ENCODE results near the gene PDE9A. TPM values are rescaled to one million over a fixed set of nuclear protein-coding genes. Genes with fewer than 3 reads are reported as not detected.

PDE9A gene
- polyA plus RNA-seq, 10 donors: 6.7 to 10.7 (median 8.5) TPM

DNA sequence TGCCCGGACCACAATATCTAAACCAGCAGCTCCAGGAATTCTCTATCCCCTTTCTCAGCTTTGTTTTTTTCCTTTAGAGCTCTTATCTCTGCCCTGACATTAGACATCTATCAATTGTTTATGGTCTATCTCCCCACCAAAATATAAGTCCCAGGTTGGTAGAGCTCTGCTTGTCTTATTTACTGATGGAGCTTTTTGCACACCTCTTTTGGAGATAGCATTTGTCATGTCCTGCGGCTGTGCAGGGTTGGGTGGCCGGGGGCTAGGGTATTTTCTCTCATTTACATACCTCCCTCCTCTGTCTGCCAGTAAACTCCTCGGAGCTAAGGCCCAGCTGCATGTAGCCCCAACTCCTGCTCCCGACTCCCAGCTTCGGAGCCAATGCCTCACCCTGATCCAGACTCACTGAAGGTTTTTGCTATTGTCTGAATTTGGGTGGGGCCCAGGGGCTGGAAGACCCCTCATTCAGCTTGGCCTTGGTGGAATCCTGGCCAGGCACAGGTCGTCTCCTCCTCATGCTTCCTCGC is 11.1 kb upstream of the PDE9A start:
- no peak for DNase-seq

GRCh38 chr21:42644223-42645208 is 8.9 kb upstream of the PDE9A start:
- DNase-seq: peak; percentile 33 to 79 (median 62)

- no peak for DNase-seq
Observed at GRCh38 chr21:42645211-42646075, 8.0 kb upstream of the PDE9A start.

- DNase-seq: no peak
Observed at GRCh38 chr21:42646076-42646825, 7.2 kb upstream of the PDE9A start.

DNA sequence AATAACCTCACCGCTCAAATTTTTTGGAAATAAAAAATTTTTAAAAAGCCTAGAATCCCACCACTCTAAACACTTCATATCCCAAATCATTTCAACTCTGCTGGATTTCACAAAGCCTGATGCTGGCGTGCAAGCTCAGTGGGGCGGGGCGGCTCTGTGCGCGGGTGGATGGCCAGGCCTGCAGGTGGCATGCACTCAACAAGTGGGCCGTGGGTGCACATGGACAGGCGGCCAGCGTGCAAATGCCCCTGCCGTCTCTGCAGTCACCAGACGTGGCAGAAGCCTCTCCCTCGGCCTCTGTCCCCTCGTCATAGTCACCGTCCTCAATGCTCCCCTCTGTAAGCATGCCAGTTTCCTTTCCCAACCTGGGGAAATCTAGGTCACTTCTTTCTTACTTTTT is 6.6 kb upstream of the PDE9A start:
- no peak for DNase-seq

DNA sequence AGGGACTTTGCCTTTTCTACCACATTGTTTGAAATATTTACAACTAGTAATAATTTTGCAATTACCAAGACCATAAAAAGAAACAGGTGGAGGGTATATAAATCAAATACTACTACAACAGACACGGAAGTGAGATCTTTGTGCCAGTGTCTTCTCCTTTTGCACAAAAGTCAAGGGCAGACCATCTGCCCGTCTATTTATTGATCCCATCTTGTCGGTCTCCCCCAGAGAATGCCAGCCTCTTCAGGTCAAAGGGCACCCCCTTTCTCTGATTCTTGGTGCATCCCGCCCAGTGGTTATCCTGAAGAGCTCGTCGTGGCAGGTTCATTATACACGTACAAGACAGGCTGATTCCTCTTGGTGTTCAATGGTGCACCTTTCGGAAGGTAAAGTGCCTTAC is 4.8 kb upstream of the PDE9A start:
- DNase-seq: no peak

DNA sequence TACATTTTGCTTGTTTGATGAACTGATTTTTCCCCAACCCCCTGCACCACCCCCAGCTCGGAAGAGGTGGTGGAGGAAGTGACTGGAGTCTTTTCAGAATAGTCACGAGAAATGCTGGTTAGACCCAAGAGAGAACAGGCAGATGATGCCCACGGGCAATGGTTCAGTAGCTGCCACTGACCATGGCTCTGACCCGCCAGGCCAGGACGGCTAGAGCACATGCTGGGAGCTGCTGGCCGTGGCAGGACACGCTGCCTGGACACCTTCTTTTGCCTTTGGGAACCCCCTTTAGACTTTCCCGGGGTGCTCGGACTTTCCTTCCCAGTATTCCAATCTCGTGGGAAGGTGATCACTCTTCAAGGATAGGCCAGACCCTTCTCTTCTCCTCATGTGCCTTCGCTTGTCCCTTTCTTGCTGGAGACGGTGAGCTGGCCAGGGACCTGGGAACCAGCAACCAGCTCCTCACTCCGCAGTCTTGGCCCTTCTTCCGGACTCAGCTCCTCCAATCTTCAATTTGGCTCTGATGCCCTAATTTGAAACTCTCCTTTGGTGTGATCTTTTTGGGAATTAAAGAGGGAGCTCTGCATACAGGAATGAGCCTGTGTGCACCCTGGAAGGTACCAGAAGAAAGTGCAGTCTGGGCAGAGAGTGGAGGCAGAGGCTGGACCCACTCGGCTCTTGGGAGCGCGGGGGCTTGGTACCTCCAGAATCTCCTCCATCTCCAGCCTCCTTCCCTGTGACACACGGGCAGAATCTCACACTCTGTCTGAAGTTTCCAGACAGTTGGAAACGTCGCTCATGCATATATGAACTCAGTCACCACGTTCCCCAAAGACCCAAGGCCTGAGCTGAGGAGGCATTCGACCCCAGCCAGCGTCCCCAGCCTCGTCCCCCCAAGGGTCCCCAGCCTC is 4.0 kb upstream of the PDE9A start:
- DNase-seq: no peak

DNA sequence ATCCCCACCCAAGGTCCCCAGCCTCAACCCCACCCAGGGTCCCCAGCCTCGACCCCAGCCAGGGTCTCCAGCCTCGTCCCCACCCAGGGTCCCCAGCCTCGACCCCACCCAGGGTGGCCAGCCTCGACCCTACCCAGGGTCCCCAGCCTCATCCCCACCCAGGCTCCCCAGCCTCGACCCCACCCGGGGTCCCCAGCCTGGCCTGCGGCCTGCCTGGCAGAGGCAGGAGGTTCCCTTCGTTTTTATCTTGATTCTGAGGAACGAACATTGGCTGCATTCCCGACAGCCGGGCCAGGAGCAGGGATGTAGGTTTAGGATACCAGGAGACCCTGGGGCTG is 3.4 kb upstream of the PDE9A start:
- no peak for DNase-seq

GRCh38 chr21:42650441-42651421 is 2.7 kb upstream of the PDE9A start:
- DNase-seq: no peak

GRCh38 chr21:42651515-42652401 is 1.7 kb upstream of the PDE9A start:
- DNase-seq: no peak

DNA sequence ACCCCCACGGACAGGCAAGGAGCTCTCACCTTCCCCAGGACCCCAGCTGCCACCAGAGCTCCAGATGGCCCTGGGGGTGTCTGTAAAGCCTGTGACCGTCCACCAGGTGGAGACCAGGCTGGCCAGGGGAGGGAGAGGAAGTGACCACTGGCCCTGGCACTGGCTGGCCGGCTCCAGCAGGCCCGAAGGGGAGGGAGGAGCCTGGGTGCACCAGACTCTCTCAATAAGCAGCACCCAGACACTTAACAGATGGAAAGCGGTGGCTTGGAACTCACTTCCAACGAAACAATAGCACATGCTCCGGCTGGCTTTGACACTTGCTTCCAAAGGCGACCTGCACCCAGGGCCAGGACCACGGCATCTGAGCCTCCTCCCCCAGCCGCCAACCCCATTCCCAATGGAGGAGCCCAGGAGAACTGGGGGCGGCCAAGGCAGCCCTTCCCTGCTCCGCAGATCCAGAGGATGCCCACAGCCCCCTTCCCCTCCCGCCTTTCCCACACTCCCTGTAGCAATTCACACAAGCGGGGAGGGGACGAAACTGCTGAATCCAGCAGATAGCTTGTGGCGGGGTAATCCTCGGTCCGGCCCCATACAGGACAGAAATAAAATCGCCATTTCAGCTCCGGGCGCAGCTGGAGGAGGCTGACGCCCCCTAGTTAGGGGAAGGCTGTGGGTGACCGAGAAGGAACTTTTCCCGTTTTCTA is 742 bp upstream of the PDE9A start:
- peak in 2 of 3 donors; percentile 59 to 84 for DNase-seq

DNA sequence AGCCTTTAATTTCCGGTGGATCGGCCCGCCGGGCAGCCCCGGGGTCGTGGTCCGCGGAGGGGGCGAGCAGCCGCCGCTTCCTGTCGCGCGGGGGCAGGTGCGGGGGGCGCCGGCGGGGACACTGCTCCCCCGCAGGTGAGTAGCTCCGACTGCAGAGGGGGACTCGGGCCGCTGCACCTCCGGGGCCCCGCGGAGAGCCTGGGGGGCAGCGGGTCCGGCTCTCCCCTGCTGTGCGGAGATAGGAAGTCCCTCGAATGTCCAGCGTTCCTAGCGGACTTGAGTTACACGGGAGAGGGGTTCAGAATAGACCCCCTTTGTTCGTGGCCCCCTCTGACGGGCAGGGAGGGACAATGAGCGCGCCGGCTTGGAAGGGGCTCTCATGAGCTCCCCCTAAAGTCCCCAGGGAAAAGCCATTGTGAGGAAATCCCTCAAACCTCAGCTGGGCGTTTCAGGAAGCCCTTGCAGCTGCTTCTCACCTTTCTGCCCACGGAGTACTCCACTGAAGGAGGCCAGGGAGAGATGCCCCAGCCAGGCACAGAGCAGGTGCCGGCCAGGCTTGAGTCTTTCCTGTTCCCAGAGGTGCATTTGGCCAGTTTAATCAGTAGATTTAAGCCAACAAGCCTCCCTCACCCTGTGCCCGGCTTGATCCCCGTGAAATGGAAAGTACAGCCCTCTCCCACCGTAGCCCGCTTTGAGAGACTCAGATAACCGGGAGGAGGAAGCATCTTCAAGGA is 925 bp downstream of the PDE9A start:
- no peak for DNase-seq

DNA sequence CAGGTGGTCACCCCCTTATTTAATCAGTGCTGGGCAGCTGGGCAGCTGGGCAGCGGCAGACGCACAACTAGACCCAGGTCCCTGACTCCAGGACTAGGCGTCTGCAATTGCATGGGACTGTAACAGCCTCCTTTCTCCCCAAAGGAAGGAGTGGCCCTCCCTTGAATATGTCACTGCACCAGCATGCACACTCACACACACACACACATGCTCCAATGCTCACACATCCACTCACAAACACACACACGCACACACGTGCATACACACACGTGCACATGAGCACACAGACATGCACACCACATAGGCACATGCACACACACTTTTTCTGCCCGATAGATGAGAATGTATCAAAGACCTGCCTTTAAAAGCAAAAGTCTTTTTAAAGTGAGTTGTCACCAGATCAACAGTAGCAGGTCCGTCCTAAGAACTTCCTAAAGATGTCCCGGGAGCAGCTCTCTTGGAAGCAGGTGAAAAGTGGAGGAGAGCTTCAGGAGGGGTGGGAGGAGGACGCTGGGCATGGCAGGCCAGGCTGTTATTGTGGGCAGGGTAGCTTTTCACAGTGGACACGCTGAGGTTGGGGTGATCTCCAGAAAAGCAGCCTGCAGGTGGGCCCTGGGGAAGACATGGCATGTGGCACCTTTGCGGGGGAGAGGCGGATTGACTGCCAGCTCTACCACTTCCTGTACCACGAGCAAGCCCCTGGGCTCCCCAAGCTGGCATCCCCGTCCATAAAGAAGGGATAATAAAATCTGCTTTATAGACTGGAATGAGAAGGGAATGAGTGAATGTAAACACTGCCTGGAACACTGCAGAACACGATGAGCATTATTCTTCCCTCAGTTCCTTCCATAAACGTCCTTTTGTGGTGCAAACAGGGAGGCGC is 1.7 kb downstream of the PDE9A start:
- no peak for DNase-seq

- DNase-seq: no peak
Observed at GRCh38 chr21:42655796-42656770, 2.7 kb downstream of the PDE9A start.

GRCh38 chr21:42656872-42657271 is 3.5 kb downstream of the PDE9A start:
- DNase-seq: no peak

All from muscle of back (tissue), 11 donors.